Measurements from ENCODE around the gene LRRTM4. TPM values are rescaled to one million over a fixed set of nuclear protein-coding genes. Genes with fewer than 3 reads are reported as not detected.

LRRTM4 gene
- total RNA-seq, 1 donor from 2014 or later = 18.6 TPM

DNA sequence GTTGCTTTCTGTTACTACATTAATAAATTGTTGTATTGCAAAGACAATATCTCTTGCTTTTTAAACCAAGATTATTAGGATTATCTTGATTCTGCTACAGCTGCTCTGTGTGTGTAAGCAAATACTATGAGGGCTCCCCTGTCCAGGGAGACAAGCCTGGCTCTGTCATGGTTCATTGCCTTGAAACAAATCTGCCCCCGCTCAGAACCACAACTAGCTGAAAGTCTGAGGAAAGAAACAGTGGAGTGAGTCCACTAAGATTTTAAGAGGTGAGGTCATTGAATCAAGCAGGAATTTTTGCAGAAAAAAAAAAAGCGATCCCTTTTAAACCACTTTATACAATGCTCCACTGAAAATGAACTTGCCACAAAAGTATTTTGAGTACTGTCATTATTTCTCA lies 30.8 kb upstream of the LRRTM4 start:
- Mint-ChIP-seq H3K27me3 (ENCODE audit: unreplicated experiment) (no peaks in the 10 kb centered on the region), H3K4me3 (ENCODE audit: unreplicated experiment) (no peak overlapping the region), H3K9me3 (ENCODE audit: unreplicated experiment) (no peaks in the 10 kb centered on the region), H3K4me1 (ENCODE audit: low read depth, unreplicated experiment) (no peaks in the 10 kb centered on the region), H3K36me3 (ENCODE audit: unreplicated experiment) (peaks cover 4% of the 10 kb centered on the region), H3K27ac (ENCODE audit: unreplicated experiment) (no peak overlapping the region)
- TF ChIP-seq CTCF (IDR thresholded peaks at IDR 0.05; ENCODE audit: partially characterized antibody, unreplicated experiment) = no peak
- DNase-seq = no peak

GRCh38 chr2:77538031-77538430 lies 15.9 kb upstream of the LRRTM4 start:
- H3K27ac Mint-ChIP-seq (ENCODE audit: unreplicated experiment) = no peak overlapping the region
- H3K4me1 Mint-ChIP-seq (ENCODE audit: low read depth, unreplicated experiment) = no peaks in the 10 kb centered on the region
- DNase-seq = no peak
- no peaks in the 10 kb centered on the region for H3K9me3 Mint-ChIP-seq (ENCODE audit: unreplicated experiment)
- H3K27me3 Mint-ChIP-seq (ENCODE audit: unreplicated experiment) = no peaks in the 10 kb centered on the region
- TF ChIP-seq CTCF (IDR thresholded peaks at IDR 0.05; ENCODE audit: partially characterized antibody, unreplicated experiment) = no peak
- no peaks in the 10 kb centered on the region for H3K36me3 Mint-ChIP-seq (ENCODE audit: unreplicated experiment)
- H3K4me3 Mint-ChIP-seq (ENCODE audit: unreplicated experiment) = no peak overlapping the region

DNA sequence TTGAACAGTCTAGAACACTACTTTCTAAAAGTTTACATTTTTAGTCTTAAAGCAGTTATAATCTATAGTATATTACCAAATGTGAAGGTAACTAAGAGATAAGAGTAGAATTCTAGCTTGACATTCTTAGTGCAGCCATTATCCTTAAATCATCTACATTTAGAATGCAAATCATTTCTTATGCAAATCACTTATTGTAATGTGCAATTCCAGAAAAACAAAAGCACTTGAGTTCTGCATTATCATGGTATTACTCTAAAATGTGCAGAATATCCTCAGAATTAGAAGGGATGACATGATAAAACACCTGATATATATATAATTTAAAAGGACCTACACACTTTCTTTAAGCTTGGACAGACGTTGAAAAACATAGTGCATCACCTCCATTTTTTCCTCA lies 712 bp upstream of the LRRTM4 start:
- no peak overlapping the region for H3K27ac Mint-ChIP-seq (ENCODE audit: unreplicated experiment)

DNA sequence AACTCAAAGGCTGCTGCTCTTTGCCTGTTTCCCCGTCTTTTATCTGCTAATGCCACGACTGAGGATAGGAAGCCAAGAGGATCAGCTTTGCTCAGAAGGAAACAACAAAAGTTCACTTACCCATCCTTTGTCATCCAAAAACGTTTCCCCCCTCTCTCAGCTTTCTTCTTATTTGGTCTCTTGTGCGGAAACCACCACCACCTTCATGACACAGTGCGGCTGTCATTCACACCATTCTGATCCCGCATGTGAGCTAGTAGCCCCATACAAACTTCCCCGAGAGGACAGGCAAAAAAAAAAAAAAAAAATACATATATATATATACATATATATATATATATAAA lies 656 bp downstream of the LRRTM4 start:
- Mint-ChIP-seq H3K27ac (ENCODE audit: unreplicated experiment) (peak overlapping the region; percentile 12), H3K4me1 (ENCODE audit: low read depth, unreplicated experiment) (peaks cover 23% of the 10 kb centered on the region), H3K9me3 (ENCODE audit: unreplicated experiment) (no peaks in the 10 kb centered on the region), H3K4me3 (ENCODE audit: unreplicated experiment) (peak overlapping the region; percentile 82), H3K27me3 (ENCODE audit: unreplicated experiment) (no peaks in the 10 kb centered on the region), H3K36me3 (ENCODE audit: unreplicated experiment) (no peaks in the 10 kb centered on the region)
- no peak for TF ChIP-seq CTCF (IDR thresholded peaks at IDR 0.05; ENCODE audit: partially characterized antibody, unreplicated experiment)
- no peak for DNase-seq

More for the DNA sequence above, 712 bp upstream of the LRRTM4 start:
- no peak for DNase-seq
- peak overlapping the region; percentile 3 for H3K4me3 Mint-ChIP-seq (ENCODE audit: unreplicated experiment)
- TF ChIP-seq CTCF (IDR thresholded peaks at IDR 0.05; ENCODE audit: partially characterized antibody, unreplicated experiment) = no peak
- no peaks in the 10 kb centered on the region for H3K9me3 Mint-ChIP-seq (ENCODE audit: unreplicated experiment)
- no peaks in the 10 kb centered on the region for H3K36me3 Mint-ChIP-seq (ENCODE audit: unreplicated experiment)
- H3K4me1 Mint-ChIP-seq (ENCODE audit: low read depth, unreplicated experiment) = peaks cover 23% of the 10 kb centered on the region
- no peaks in the 10 kb centered on the region for H3K27me3 Mint-ChIP-seq (ENCODE audit: unreplicated experiment)

- Mint-ChIP-seq H3K4me1 (ENCODE audit: low read depth, unreplicated experiment) (peaks cover 23% of the 10 kb centered on the region), H3K27ac (ENCODE audit: unreplicated experiment) (peak overlapping the region; percentile 7), H3K27me3 (ENCODE audit: unreplicated experiment) (no peaks in the 10 kb centered on the region), H3K36me3 (ENCODE audit: unreplicated experiment) (no peaks in the 10 kb centered on the region), H3K4me3 (ENCODE audit: unreplicated experiment) (peak overlapping the region; percentile 82), H3K9me3 (ENCODE audit: unreplicated experiment) (no peaks in the 10 kb centered on the region)
- no peak for DNase-seq
- TF ChIP-seq CTCF (IDR thresholded peaks at IDR 0.05; ENCODE audit: partially characterized antibody, unreplicated experiment) = no peak
Observed at GRCh38 chr2:77520641-77521547, 1.3 kb downstream of the LRRTM4 start.

All from glutamatergic neuron (in vitro differentiated cells).